Measurements from ENCODE around the gene TENM3. TPM values are rescaled to one million over a fixed set of nuclear protein-coding genes. Genes with fewer than 3 reads are reported as not detected.

Gene TENM3
- total RNA-seq, 4 donors from 2014 or later = 5.9 to 61.5 (median 24.6) TPM

GRCh38 chr4:182338746-182339145 is 95.5 kb downstream of the TENM3 start:
- Histone ChIP-seq H3K27me3 (no peaks in the 10 kb centered on the region), H3K4me3 (no peak overlapping the region), H3K4me1 (no peaks in the 10 kb centered on the region), H3K36me3 (no peaks in the 10 kb centered on the region), H3K27ac (no peak overlapping the region), H3K9me3 (no peaks in the 10 kb centered on the region)
- intact Hi-C loops (cut with DNase I; ENCODE audit: low total_unique reads) = no loop called here
- DNase-seq = no peak
- TF ChIP-seq POLR2A (IDR thresholded peaks at IDR 0.05) (no peak), CTCF (IDR thresholded peaks at IDR 0.05) (no peak)

DNA sequence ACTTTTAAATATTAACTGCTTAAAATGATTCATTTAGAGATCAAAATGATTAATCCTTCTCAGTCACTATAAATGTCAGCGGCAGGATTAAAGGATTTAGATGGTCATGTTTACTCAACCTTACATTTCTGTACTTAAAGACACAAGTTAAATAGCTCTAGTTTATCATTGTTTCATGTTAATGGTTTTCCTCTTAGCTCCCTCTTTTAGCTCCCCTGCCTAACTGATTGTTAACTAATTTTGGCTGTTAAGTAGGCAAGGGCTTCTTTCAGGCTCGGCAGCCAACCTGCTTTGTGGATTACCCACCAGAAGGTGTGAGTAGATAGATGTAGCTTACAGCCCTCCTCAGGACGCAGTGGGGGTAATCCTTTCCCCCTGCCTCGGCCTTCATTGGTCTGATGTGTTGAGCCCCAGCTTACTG is 96.0 kb downstream of the TENM3 start:
- Histone ChIP-seq H3K4me1 (no peaks in the 10 kb centered on the region), H3K27ac (no peak overlapping the region), H3K36me3 (no peaks in the 10 kb centered on the region), H3K9me3 (no peaks in the 10 kb centered on the region), H3K4me3 (no peak overlapping the region), H3K27me3 (no peaks in the 10 kb centered on the region)
- TF ChIP-seq POLR2A (IDR thresholded peaks at IDR 0.05) (no peak), CTCF (IDR thresholded peaks at IDR 0.05) (no peak)
- DNase-seq = no peak
- intact Hi-C loops (cut with DNase I; ENCODE audit: low total_unique reads) = no loop called here

DNA sequence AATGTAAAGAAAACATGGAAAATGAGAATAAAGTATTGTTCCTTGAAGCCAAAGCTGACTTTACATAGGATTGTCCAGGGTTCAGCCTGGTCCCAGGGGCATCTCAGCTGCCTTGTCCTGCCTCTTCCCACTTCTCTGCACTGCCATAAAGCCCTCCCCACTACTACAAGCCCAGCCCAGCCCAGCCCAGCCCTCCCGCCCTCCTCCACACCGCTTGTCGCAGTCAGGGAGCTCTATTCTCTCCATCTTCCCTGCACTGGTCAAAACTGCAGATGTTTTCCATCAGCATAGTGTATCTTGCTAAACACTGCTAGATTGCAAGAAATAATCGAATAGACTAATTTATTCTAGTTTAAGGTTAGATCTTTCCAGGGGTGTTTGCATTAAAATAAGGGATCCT is 100.3 kb downstream of the TENM3 start:
- no peaks in the 10 kb centered on the region for H3K27me3 ChIP-seq
- TF ChIP-seq CTCF (IDR thresholded peaks at IDR 0.05) (no peak), POLR2A (IDR thresholded peaks at IDR 0.05) (no peak)
- no peaks in the 10 kb centered on the region for H3K9me3 ChIP-seq
- intact Hi-C loops (cut with DNase I; ENCODE audit: low total_unique reads) = no loop called here
- no peak for DNase-seq
- no peaks in the 10 kb centered on the region for H3K4me1 ChIP-seq
- H3K27ac ChIP-seq = no peak overlapping the region
- H3K4me3 ChIP-seq = no peak overlapping the region
- H3K36me3 ChIP-seq = no peaks in the 10 kb centered on the region

- Histone ChIP-seq H3K36me3 (no peaks in the 10 kb centered on the region), H3K9me3 (no peaks in the 10 kb centered on the region), H3K4me3 (no peak overlapping the region), H3K27me3 (no peaks in the 10 kb centered on the region), H3K4me1 (no peaks in the 10 kb centered on the region), H3K27ac (no peak overlapping the region)
- intact Hi-C loops (cut with DNase I; ENCODE audit: low total_unique reads) = no loop called here
- DNase-seq = no peak
- TF ChIP-seq POLR2A (IDR thresholded peaks at IDR 0.05) = no peak
- TF ChIP-seq CTCF (IDR thresholded peaks at IDR 0.05) = no peak
These were observed 101.8 kb downstream of the TENM3 start for GRCh38 chr4:182344968-182345367.

DNA sequence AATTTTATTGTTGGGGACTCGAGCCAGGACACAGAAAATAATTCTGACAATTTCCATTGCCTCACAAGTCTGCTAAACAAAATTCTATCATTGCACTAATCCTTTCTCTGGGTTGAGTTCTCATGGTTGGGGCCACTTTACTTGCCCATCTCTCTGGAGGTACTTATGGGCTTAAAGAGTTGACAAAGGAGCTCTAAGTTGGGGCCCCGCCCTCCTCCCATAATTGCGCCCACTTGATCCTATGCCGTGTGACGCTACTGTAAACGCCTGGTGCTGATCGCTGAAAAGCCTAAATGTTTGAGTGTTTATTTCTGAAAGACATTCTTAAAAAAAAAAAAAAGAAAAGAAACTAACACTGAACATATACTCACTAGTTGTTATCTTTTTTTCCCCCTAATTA is 103.0 kb downstream of the TENM3 start:
- DNase-seq = no peak
- no peak overlapping the region for H3K27ac ChIP-seq
- H3K4me1 ChIP-seq = no peaks in the 10 kb centered on the region
- H3K9me3 ChIP-seq = no peaks in the 10 kb centered on the region
- H3K4me3 ChIP-seq = no peak overlapping the region
- no peaks in the 10 kb centered on the region for H3K27me3 ChIP-seq
- TF ChIP-seq POLR2A (IDR thresholded peaks at IDR 0.05) = no peak
- no peak for TF ChIP-seq CTCF (IDR thresholded peaks at IDR 0.05)
- intact Hi-C loops (cut with DNase I; ENCODE audit: low total_unique reads) = no loop called here
- no peaks in the 10 kb centered on the region for H3K36me3 ChIP-seq

All from uterus (tissue), 4 donors.